Panc1 (cell line): ENCODE measurements around the gene UBAC2. TPM values are rescaled to one million over a fixed set of nuclear protein-coding genes. Genes with fewer than 3 reads are reported as not detected.

Experiments used
- ATAC-seq: fragments of 200-7000 bp; cut with Tn5 transposase; 2 replicates; pipeline ENCODE4 v1.9.1; 2020; ENCODE audit warnings: mild to moderate bottlenecking, moderate library complexity
- BruUV-seq: library from RNA; stranded (reverse); fragments of 400-500 nt; replicated peaks from 2 replicates; lab custom pipeline; 2021; lab: Mats Ljungman, UMichigan
- CTCF ChIA-PET: fragments of 300-600 bp; sonication (Branson Sonifier 250); formaldehyde crosslinking; loops from one replicate; lab custom pipeline; 2022; ENCODE audit warnings: antibody characterized with exemption; lab: Charles Lee
- POLR2A ChIA-PET: fragments of 300-600 bp; sonication (Branson Sonifier 250); formaldehyde crosslinking; loops from one replicate; lab custom pipeline; 2022; ENCODE audit warnings: antibody characterized with exemption; lab: Charles Lee
- DNase-seq: peaks from one replicate; pipeline ENCODE4 v3.0.0-alpha.2; 2010; ENCODE audit warnings: low read depth, low spot score
- H3K27ac ChIP-seq: 2 replicates; pipeline ENCODE4 v1.5.1; 2011; ENCODE audit warnings: mild to moderate bottlenecking, low read length, inconsistent platforms
- H3K27me3 ChIP-seq: fragments of 200-500 bp; sonication (Bioruptor generic); 2 replicates; pipeline ENCODE4 v1.6.0; 2014; ENCODE audit warnings: low read length, inconsistent platforms; ENCODE audit not compliant: control insufficient read depth, insufficient read depth
- H3K36me3 ChIP-seq: fragments of 200-500 bp; sonication (Bioruptor generic); 2 replicates; pipeline ENCODE4 v1.5.1; 2014; ENCODE audit warnings: inconsistent platforms, mild to moderate bottlenecking, low read length, moderate library complexity; ENCODE audit not compliant: control insufficient read depth, insufficient read depth
- H3K4me1 ChIP-seq: 2 replicates; pipeline ENCODE4 v1.5.1; 2011; ENCODE audit warnings: inconsistent platforms, mild to moderate bottlenecking, low read length, moderate library complexity; ENCODE audit not compliant: control insufficient read depth, insufficient read depth
- H3K4me3 ChIP-seq, 2 experiments: 2 replicates each; pipeline ENCODE4 v1.5.1; 2011 to 2012; ENCODE audit warnings: low read depth in 2 of 2, low read length in 2 of 2, mild to moderate bottlenecking in 2 of 2, inconsistent platforms in 1 of 2, moderate library complexity in 1 of 2
- H3K9me3 ChIP-seq: fragments of 200-500 bp; sonication (Bioruptor generic); 2 replicates; pipeline ENCODE4 v1.5.1; 2014; ENCODE audit warnings: low read depth, mild to moderate bottlenecking, inconsistent platforms, low read length, moderate library complexity; ENCODE audit not compliant: control insufficient read depth, insufficient read depth
- CTCF ChIP-seq: fragments of 450-650 bp; IDR thresholded peaks from 2 replicates; pipeline ENCODE4 v1.5.1; 2017; ENCODE audit warnings: mild to moderate bottlenecking
- POLR2AphosphoS5 ChIP-seq: IDR thresholded peaks from 2 replicates; pipeline ENCODE4 v1.6.1; 2012; ENCODE audit warnings: mild to moderate bottlenecking, low read depth, low read length, moderate library complexity
- REST ChIP-seq, 2 experiments: IDR thresholded peaks; 2 replicates each; pipeline ENCODE4 v1.6.1; 2011 to 2012; ENCODE audit warnings: low read depth in 2 of 2, control low read depth in 1 of 2, low read length in 1 of 2, mild to moderate bottlenecking in 1 of 2, moderate library complexity in 1 of 2; ENCODE audit not compliant: insufficient read depth in 1 of 2
- SIN3A ChIP-seq: IDR thresholded peaks from 2 replicates; pipeline ENCODE4 v1.6.1; 2012; ENCODE audit warnings: low read depth, mild to moderate bottlenecking, low read length, moderate library complexity, borderline replicate concordance; ENCODE audit not compliant: insufficient read depth
- TCF7L2 ChIP-seq: IDR thresholded peaks from 2 replicates; pipeline ENCODE4 v1.6.1; 2011; ENCODE audit warnings: mild to moderate bottlenecking, low read depth, low read length, inconsistent platforms
- in situ Hi-C: cut with HindIII; loops from 2 replicates; pipeline ENCODE4 v1.10.0; 2016; ENCODE audit warnings: low sequenced_read_pairs, low pct_unique_long_range_greater_than_20kb
- intact Hi-C: fragments of 100-400 bp; cut with micrococcal nuclease; formaldehyde crosslinking; loops from one replicate; pipeline ENCODE4 v1.10.0; 2022; ENCODE audit not compliant: unreplicated experiment
- total RNA-seq: library from RNA; stranded (reverse); gene quantifications from one replicate; pipeline ENCODE4 v1.2.1, GENCODE V29; 2021; ENCODE audit not compliant: unreplicated experiment

UBAC2 gene
- total RNA-seq, 1 experiment from 2014 or later = 40.8 TPM

DNA sequence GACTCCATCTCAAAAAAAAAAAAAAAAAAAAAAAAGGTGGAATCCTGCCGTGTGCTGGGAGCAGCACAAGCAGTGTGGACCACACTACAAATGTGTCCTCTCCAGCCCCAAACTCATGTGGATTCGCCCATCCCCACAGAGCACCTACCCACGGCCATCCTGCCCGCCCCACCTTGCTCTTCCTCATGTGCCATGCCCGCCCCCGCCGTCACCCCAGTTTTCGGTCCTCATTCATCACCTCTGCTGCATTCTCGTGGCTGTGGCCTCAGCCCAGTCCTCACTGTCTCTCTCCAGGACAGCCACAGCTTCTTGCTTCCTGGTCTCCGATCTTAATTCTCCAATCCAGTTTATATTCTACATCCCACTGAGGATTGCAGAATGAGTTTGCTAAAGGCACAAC, 220.6 kb downstream of the UBAC2 start:
- H3K27me3 ChIP-seq = no peaks in the 10 kb centered on the region
- H3K27ac ChIP-seq = no peak overlapping the region
- no peaks in the 10 kb centered on the region for H3K36me3 ChIP-seq
- no peaks in the 10 kb centered on the region for H3K9me3 ChIP-seq
- BruUV-seq = no TSS peak
- no peaks in the 10 kb centered on the region for H3K4me1 ChIP-seq
- ATAC-seq (no peak), DNase-seq (no peak)
- ChIA-PET POLR2A (interaction anchor here (0.6 kb wide), 1 partner anchor 235 kb away, joined by 6 read pairs; no protein-coding TSS in a partner anchor), CTCF (no interaction called here)
- intact Hi-C loops = no loop called here
- TF ChIP-seq SIN3A (no peak), CTCF (no peak), POLR2AphosphoS5 (no peak), TCF7L2 (no peak), REST (IDR thresholded peaks at IDR 0.05; ENCODE audit: insufficient read depth in 1 of 2, low read depth in 2 of 2, low read length in 1 of 2) (no peak)
- in situ Hi-C loops = no loop called here
- no peak overlapping the region for H3K4me3 ChIP-seq

DNA sequence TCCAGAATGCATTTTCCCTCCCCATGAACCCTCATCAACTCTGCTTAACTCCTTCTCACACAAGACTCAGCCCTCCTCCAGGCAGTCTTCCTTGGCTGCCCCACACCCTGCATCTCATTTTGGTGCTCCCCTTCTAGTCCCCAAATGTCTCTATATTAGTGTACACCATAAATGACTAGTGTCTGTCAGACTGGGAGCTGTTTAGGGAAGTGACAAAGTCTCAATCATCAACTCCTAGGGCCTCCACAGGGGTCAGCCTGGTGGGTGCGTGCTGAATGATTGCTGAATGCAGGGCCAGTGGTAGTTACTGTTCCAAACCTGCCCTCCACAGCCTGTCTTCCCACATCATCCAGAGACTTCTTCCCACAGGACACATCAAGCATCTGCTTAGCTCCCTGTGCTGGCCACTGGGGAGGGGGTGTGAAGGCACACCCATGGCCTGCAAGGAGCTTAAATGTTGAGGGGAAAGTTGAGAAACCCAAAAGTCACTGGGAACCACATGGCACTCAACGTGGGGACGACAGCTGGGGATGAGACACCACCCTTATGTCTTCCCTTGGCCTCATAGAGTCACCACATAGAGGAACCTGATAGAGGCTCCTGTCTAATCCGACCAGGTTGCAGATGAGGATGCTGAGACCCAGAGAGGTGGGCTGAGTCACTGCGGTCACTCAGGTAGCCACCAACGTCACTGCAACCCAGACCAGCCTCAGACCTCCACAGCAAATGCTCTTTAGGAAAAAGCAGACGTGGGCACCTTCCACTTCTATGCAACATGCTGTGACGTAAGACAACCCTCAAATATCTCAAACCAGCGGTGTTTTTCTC, 221.3 kb downstream of the UBAC2 start:
- in situ Hi-C loops = no loop called here

More for the DNA sequence above, 221.3 kb downstream of the UBAC2 start:
- CTCF ChIA-PET = no interaction called here
- TF ChIP-seq SIN3A (no peak), POLR2AphosphoS5 (no peak), REST (IDR thresholded peaks at IDR 0.05; ENCODE audit: insufficient read depth in 1 of 2, low read depth in 2 of 2, low read length in 1 of 2) (no peak), CTCF (no peak), TCF7L2 (no peak)
- no peak for ATAC-seq
- Histone ChIP-seq H3K9me3 (no peaks in the 10 kb centered on the region), H3K36me3 (no peaks in the 10 kb centered on the region), H3K4me3 (no peak overlapping the region), H3K4me1 (no peaks in the 10 kb centered on the region), H3K27me3 (no peaks in the 10 kb centered on the region), H3K27ac (no peak overlapping the region)
- no peak for DNase-seq
- no TSS peak for BruUV-seq
- POLR2A ChIA-PET = no interaction called here
- intact Hi-C loops = no loop called here
